HFFc6 (cell line): ENCODE results near the gene OXLD1. TPM values are rescaled to one million over a fixed set of nuclear protein-coding genes. Genes with fewer than 3 reads are reported as not detected.

Source experiments
- DNase-seq: peaks from one replicate; pipeline ENCODE4 v3.0.0-alpha.2; 2018
- H3K27ac Mint-ChIP-seq: 2 replicates; pipeline ENCODE4 v1.8.0; 2020; ENCODE audit warnings: mild to moderate bottlenecking, mixed read lengths
- H3K27me3 Mint-ChIP-seq: 2 replicates; pipeline ENCODE4 v1.8.0; 2021; ENCODE audit warnings: mild to moderate bottlenecking, moderate library complexity, mixed read lengths; ENCODE audit not compliant: insufficient read depth
- H3K36me3 Mint-ChIP-seq: 2 replicates; pipeline ENCODE4 v1.8.0; 2021; ENCODE audit warnings: low read depth, mixed read lengths
- H3K4me1 Mint-ChIP-seq: 2 replicates; pipeline ENCODE4 v1.8.0; 2020; ENCODE audit warnings: low read depth, mixed read lengths
- H3K4me3 Mint-ChIP-seq: 2 replicates; pipeline ENCODE4 v1.8.0; 2020; ENCODE audit warnings: mild to moderate bottlenecking, moderate library complexity, mixed read lengths
- H3K9me3 Mint-ChIP-seq: 2 replicates; pipeline ENCODE4 v1.8.0; 2020; ENCODE audit warnings: mild to moderate bottlenecking, mixed read lengths
- total RNA-seq, 6 experiments: library from RNA; stranded (reverse); fragmentation: NEBNext Ultra II Directional; extraction: Animal tissue kit (Norgen Biotek cat#: 25700); gene quantifications; 2 replicates in 1 of 6; 3 replicates in 5 of 6; pipeline ENCODE4 v1.2.3, GENCODE V29; 2021
- TF ChIP-seq, protein P1 (sequence below): fragments of 200-600 bp; sonication (generic); IDR thresholded peaks from 2 replicates; pipeline ENCODE4 v1.5.0; 2021; ENCODE audit warnings: antibody characterized with exemption, mild to moderate bottlenecking

OXLD1 gene
- total RNA-seq, 6 experiments from 2014 or later, result 20.9 to 33.4 (median 30.9) TPM

DNA sequence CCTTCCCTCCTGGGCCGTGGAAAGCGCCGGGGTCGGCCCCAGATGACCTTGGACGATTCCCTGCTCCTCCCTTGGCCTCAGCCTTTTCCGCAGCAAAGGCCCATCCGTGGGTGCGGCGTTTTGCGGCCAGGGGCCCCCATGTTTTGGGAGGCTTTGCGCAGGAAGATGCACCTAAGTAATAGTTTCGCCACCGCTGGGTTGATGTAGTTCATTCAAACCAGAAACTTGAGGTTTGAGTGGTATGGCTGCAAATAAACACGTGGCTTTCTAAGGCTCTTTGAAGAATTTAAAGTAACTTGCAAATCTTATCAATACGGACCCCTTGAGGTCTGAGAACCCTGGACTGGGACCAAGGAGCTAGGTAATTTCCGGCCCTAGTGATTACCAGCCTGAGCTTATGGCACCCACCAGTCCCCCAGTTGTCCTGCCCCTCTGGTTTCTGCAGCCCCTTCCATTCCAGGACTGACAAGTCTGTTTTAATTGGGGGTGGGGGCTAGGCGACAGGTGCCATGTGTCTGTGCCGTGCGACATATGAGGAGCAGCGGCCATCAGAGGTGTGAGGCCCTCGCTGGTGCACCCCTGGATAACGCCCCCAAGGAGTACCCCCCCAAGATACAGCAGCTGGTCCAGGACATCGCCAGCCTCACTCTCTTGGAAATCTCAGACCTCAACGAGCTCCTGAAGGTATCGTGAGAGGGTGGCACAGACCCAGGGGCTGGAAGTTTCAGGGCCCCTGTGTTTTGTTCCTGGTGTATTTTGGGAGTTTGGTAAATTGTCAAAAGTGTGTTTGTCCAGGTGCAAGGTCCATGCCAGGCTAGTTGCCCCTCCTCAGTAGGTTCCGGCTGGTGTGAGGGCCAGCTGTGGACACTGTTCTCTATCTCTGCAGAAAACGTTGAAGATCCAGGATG lies 37.6 kb upstream of the OXLD1 start:
- TF ChIP-seq, protein P1, sequence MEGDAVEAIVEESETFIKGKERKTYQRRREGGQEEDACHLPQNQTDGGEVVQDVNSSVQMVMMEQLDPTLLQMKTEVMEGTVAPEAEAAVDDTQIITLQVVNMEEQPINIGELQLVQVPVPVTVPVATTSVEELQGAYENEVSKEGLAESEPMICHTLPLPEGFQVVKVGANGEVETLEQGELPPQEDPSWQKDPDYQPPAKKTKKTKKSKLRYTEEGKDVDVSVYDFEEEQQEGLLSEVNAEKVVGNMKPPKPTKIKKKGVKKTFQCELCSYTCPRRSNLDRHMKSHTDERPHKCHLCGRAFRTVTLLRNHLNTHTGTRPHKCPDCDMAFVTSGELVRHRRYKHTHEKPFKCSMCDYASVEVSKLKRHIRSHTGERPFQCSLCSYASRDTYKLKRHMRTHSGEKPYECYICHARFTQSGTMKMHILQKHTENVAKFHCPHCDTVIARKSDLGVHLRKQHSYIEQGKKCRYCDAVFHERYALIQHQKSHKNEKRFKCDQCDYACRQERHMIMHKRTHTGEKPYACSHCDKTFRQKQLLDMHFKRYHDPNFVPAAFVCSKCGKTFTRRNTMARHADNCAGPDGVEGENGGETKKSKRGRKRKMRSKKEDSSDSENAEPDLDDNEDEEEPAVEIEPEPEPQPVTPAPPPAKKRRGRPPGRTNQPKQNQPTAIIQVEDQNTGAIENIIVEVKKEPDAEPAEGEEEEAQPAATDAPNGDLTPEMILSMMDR, result no peak
- H3K27ac Mint-ChIP-seq, result peak overlapping the region; percentile 67
- DNase-seq, result no peak
- peaks cover 34% of the 10 kb centered on the region for H3K36me3 Mint-ChIP-seq
- no peaks in the 10 kb centered on the region for H3K9me3 Mint-ChIP-seq
- peaks cover 9% of the 10 kb centered on the region for H3K27me3 Mint-ChIP-seq
- peaks cover 20% of the 10 kb centered on the region for H3K4me1 Mint-ChIP-seq
- H3K4me3 Mint-ChIP-seq, result peak overlapping the region; percentile 86

GRCh38 chr17:81702934-81703746 lies 36.7 kb upstream of the OXLD1 start, which contains the start of gene MRPL12:
Gene MRPL12 (plus strand): TSS chr17:81703367. CDS start chr17:81703502, 135 bp downstream.
- H3K27me3 Mint-ChIP-seq, result peaks cover 9% of the 10 kb centered on the region
- peak; percentile 88 for DNase-seq
- H3K4me3 Mint-ChIP-seq, result peak within 1 kb of the TSS; percentile 97
- peaks cover 20% of the 10 kb centered on the region for H3K4me1 Mint-ChIP-seq
- peak within 1 kb of the TSS; percentile 98 for H3K27ac Mint-ChIP-seq
- H3K36me3 Mint-ChIP-seq, result peaks cover 40% of the 10 kb centered on the region
- no peaks in the 10 kb centered on the region for H3K9me3 Mint-ChIP-seq
- TF ChIP-seq, protein P1, result peak; percentile 73

DNA sequence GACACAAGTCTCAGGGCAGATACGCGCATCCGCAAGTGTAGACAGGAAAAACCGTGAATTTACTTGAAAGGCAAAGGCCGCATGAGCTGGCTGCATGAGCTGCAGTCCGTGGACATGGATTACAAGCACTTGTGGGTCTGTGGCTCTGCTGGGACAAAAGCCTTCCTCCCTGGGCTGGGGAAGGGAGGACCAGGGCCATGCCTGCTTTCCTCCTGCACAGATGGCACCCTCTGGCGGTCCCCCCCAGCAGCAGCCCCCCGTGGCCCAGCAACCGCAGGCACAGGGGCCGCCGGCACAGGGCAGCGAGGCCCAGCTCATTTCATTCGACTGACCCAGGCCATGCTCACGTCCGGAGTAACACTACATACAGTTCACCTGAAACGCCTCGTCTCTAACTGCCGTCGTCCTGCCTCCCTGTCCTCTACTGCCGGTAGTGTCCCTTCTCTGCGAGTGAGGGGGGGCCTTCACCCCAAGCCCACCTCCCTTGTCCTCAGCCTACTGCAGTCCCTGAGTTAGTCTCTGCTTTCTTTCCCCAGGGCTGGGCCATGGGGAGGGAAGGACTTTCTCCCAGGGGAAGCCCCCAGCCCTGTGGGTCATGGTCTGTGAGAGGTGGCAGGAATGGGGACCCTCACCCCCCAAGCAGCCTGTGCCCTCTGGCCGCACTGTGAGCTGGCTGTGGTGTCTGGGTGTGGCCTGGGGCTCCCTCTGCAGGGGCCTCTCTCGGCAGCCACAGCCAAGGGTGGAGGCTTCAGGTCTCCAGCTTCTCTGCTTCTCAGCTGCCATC lies 35.1 kb upstream of the OXLD1 start:
- Mint-ChIP-seq H3K36me3 (peaks cover 47% of the 10 kb centered on the region), H3K4me3 (peak overlapping the region; percentile 97), H3K27me3 (peaks cover 11% of the 10 kb centered on the region), H3K4me1 (peaks cover 20% of the 10 kb centered on the region), H3K27ac (peak overlapping the region; percentile 98), H3K9me3 (no peaks in the 10 kb centered on the region)
- TF ChIP-seq, protein P1, result no peak; the same call in 1 of the 2 replicates
- DNase-seq, result no peak

DNA sequence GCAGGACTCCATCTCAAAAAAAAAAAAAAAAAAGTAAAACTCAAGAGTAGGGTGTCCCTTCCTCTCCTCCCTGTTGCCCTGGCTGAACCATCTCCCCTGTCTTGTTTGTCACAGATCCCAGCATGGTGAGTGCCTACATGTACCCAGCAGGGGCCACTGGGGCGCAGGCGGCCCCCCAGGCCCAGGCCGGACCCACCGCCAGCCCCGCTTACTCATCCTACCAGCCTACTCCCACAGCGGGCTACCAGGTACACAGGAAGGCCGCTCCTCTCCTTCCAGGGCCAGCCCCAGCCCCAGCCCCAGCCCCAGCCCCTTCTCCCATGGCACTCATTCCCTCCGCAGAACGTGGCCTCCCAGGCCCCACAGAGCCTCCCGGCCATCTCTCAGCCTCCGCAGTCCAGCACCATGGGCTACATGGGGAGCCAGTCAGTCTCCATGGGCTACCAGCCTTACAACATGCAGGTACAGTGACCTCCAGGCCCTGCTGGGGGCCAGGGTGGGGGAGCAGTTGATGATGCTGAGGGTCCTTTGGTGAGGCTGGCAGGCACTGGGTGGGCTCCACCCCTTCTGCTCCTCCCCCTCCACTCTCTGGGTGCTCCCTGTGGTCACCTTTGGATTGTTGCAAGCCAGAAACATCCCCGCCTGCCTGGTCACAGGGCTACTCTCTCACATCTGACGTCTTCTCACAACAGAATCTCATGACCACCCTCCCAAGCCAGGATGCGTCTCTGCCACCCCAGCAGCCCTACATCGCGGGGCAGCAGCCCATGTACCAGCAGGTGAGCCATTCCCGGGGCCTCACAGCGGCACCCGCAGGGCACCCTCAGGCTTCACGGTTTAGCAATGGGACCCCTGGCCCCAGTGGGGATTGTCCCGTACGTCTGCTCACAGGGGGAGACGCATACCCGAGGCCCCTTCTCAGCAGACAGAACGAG lies 34.2 kb upstream of the OXLD1 start:
- no peak for DNase-seq
- H3K4me1 Mint-ChIP-seq, result peaks cover 20% of the 10 kb centered on the region
- no peaks in the 10 kb centered on the region for H3K9me3 Mint-ChIP-seq
- H3K4me3 Mint-ChIP-seq, result 0 out of 2 replicates have a peak overlapping the region, but pooled peaks have one; percentile 1
- peaks cover 39% of the 10 kb centered on the region for H3K36me3 Mint-ChIP-seq
- H3K27me3 Mint-ChIP-seq, result peaks cover 11% of the 10 kb centered on the region
- TF ChIP-seq, protein P1, result no peak
- peak overlapping the region; percentile 98; the same call in 1 of the 2 replicates for H3K27ac Mint-ChIP-seq
